H1 (cell line): ENCODE data around the gene FICD. TPM values are rescaled to one million over a fixed set of nuclear protein-coding genes. Genes with fewer than 3 reads are reported as not detected.

ENCODE experiments used
- BACH1 ChIP-seq: IDR thresholded peaks from 2 replicates; pipeline ENCODE4 v1.6.1; 2012; ENCODE audit warnings: low read length, improper control_type of control experiment
- CHD7 ChIP-seq: fragments of 300-600 bp; sonication (generic); IDR thresholded peaks from 2 replicates; pipeline ENCODE4 v1.7.1; 2012; ENCODE audit warnings: low read length, moderate library complexity, mild to moderate bottlenecking, inconsistent platforms; ENCODE audit not compliant: insufficient replicate concordance
- CTCF ChIP-seq, 3 experiments: IDR thresholded peaks; 1 replicate in 2 of 3; 2 replicates in 1 of 3; pipeline versions ENCODE4 v1.5.1 to v1.6.1; 2011; ENCODE audit warnings: low read length in 3 of 3, mild to moderate bottlenecking in 3 of 3, inconsistent platforms in 2 of 3, low read depth in 1 of 3, moderate library complexity in 1 of 3; ENCODE audit not compliant: insufficient read depth in 1 of 3; ENCODE audit errors: control extremely low read depth in 1 of 3
- GTF2F1 ChIP-seq: IDR thresholded peaks from 2 replicates; pipeline ENCODE4 v1.6.1; 2012; ENCODE audit warnings: low read depth, low read length, improper control_type of control experiment, borderline replicate concordance
- POLR2AphosphoS5 ChIP-seq: IDR thresholded peaks from 2 replicates; pipeline ENCODE4 v1.6.1; 2011; ENCODE audit warnings: low read depth, low read length
- polyA plus RNA-seq, 7 experiments: library from polyadenylated mRNA; depleted of rRNA in 3 of 7; stranded (reverse) in 5 of 7; unstranded in 2 of 7; fragments of >200 nt in 5 of 7; fragments of 200-250 nt in 2 of 7; gene quantifications; 1 replicate in 5 of 7; 2 replicates in 1 of 7; 4 replicates in 1 of 7; pipeline versions ENCODE4 v1.2.1 to v1.2.3, GENCODE V29; 2011 to 2013; ENCODE audit warnings: missing spikeins in 2 of 7, mixed read lengths in 2 of 7
- total RNA-seq: library from RNA; stranded (reverse); fragmentation: NEBNext Ultra II Directional; extraction: Animal tissue kit (Norgen Biotek cat#: 25700); gene quantifications from 2 replicates; pipeline ENCODE4 v1.2.1, GENCODE V29; 2021

Gene FICD
- total and polyA plus RNA-seq, 2 of the 8 experiments (the other 6 are each of a cell fraction or from before 2014, with no cell fraction given) = 2.2 to 6.0 TPM

GRCh38 chr12:108465417-108465816 is 49.7 kb upstream of the FICD start (continued):
- no peak for TF ChIP-seq CTCF (IDR thresholded peaks at IDR 0.05; ENCODE audit: control extremely low read depth in 1 of 3, insufficient read depth in 1 of 3, low read depth in 1 of 3, low read length in 3 of 3)
- no peak for TF ChIP-seq POLR2AphosphoS5
- no peak for TF ChIP-seq GTF2F1
- no peak for TF ChIP-seq BACH1
- no peak for TF ChIP-seq CHD7
